Mesendoderm (in vitro differentiated cells): Measurements from ENCODE around the gene PADI3.

Source experiments
- DNase-seq: peaks from one replicate; pipeline ENCODE4 v3.0.0; 2013
- H2AK5ac ChIP-seq: 2 replicates; pipeline ENCODE4 v1.6.1; 2013; ENCODE audit warnings: low read length, inconsistent platforms
- H2BK120ac ChIP-seq: 2 replicates; pipeline ENCODE4 v1.6.1; 2013; ENCODE audit warnings: low read depth, mild to moderate bottlenecking, low read length, moderate library complexity, mixed read lengths
- H2BK15ac ChIP-seq: replicated peaks from 2 replicates; pipeline ENCODE4 v1.6.1; 2013; ENCODE audit warnings: low read depth, mild to moderate bottlenecking, moderate library complexity
- H2BK5ac ChIP-seq: 2 replicates; pipeline ENCODE4 v1.6.1; 2013; ENCODE audit warnings: low read length, inconsistent platforms
- H3K18ac ChIP-seq: 2 replicates; pipeline ENCODE4 v1.6.1; 2013; ENCODE audit warnings: mild to moderate bottlenecking, low read length, mixed read lengths
- H3K23ac ChIP-seq: one replicate; pipeline ENCODE4 v1.6.1; 2013; ENCODE audit warnings: low read length
- H3K27ac ChIP-seq: 2 replicates; pipeline ENCODE4 v1.5.1; 2013; ENCODE audit warnings: low read depth, mild to moderate bottlenecking, inconsistent platforms, low read length, moderate library complexity
- H3K27me3 ChIP-seq: 2 replicates; pipeline ENCODE4 v1.6.1; 2013; ENCODE audit warnings: low read length, control low read depth, mild to moderate bottlenecking, inconsistent platforms; ENCODE audit not compliant: insufficient read depth, poor library complexity
- H3K36me3 ChIP-seq: 2 replicates; pipeline ENCODE4 v1.6.1; 2013; ENCODE audit warnings: low read length, inconsistent platforms; ENCODE audit not compliant: control insufficient read depth, insufficient read depth
- H3K4ac ChIP-seq: one replicate; pipeline ENCODE4 v1.6.1; 2013; ENCODE audit warnings: low read depth, mild to moderate bottlenecking, low read length, moderate library complexity
- H3K4me1 ChIP-seq: 2 replicates; pipeline ENCODE4 v1.6.1; 2013; ENCODE audit warnings: low read depth, low read length, inconsistent platforms; ENCODE audit not compliant: control insufficient read depth
- H3K4me2 ChIP-seq: 2 replicates; pipeline ENCODE4 v1.6.1; 2013; ENCODE audit warnings: low read length
- H3K4me3 ChIP-seq: 2 replicates; pipeline ENCODE4 v1.5.1; 2013; ENCODE audit warnings: mild to moderate bottlenecking, low read length
- H3K56ac ChIP-seq: one replicate; pipeline ENCODE4 v1.6.1; 2013; ENCODE audit warnings: low read length
- H3K79me1 ChIP-seq: 2 replicates; pipeline ENCODE4 v1.6.1; 2013; ENCODE audit warnings: low read length, inconsistent platforms
- H3K79me2 ChIP-seq: 2 replicates; pipeline ENCODE4 v1.6.1; 2013; ENCODE audit warnings: mild to moderate bottlenecking, low read length; ENCODE audit not compliant: control insufficient read depth, insufficient read depth
- H3K9ac ChIP-seq: 2 replicates; pipeline ENCODE4 v1.6.1; 2013; ENCODE audit warnings: low read length, inconsistent platforms
- H4K5ac ChIP-seq: one replicate; pipeline ENCODE4 v1.6.1; 2013; ENCODE audit warnings: low read length
- H4K8ac ChIP-seq: one replicate; pipeline ENCODE4 v1.6.1; 2013; ENCODE audit warnings: low read depth, mild to moderate bottlenecking, control low read depth, low read length, moderate library complexity
- WGBS: extraction: QIAGEN DNeasy Blood & Tissue Kit; methylation state at CpG from one replicate; pipeline ENCODE4 v1.1.7; 2013; ENCODE audit warnings: low lambda C conversion rate, missing lambda C conversion rate; ENCODE audit not compliant: insufficient coverage; ENCODE audit errors: extremely low coverage; 5-methylcytosine and 5-hydroxymethylcytosine counted together

PADI3 gene

GRCh38 chr1:17276568-17276967 is 27.7 kb downstream of the PADI3 start:
- H3K4me1 ChIP-seq, result no peaks in the 10 kb centered on the region
- H3K27ac ChIP-seq, result no peak overlapping the region
- no peaks in the 10 kb centered on the region for H3K36me3 ChIP-seq
- no peak overlapping the region for H3K18ac ChIP-seq
- no CpG with 5 or more reads among the region's 11 CpGs for WGBS
- no peak overlapping the region for H2AK5ac ChIP-seq
- no peaks in the 10 kb centered on the region for H3K27me3 ChIP-seq
- no peak overlapping the region for H2BK15ac ChIP-seq
- H3K4me2 ChIP-seq, result no peak overlapping the region
- no peak for DNase-seq
- H4K8ac ChIP-seq, result no peak overlapping the region
- no peaks in the 10 kb centered on the region for H3K79me1 ChIP-seq
- no peak overlapping the region for H4K5ac ChIP-seq
- no peak overlapping the region for H3K23ac ChIP-seq
- no peaks in the 10 kb centered on the region for H3K79me2 ChIP-seq
- H3K9ac ChIP-seq, result no peak overlapping the region
- no peak overlapping the region for H2BK5ac ChIP-seq
- H2BK120ac ChIP-seq, result no peak overlapping the region
- no peak overlapping the region for H3K4ac ChIP-seq
- no peak overlapping the region for H3K4me3 ChIP-seq
- H3K56ac ChIP-seq, result no peak overlapping the region

DNA sequence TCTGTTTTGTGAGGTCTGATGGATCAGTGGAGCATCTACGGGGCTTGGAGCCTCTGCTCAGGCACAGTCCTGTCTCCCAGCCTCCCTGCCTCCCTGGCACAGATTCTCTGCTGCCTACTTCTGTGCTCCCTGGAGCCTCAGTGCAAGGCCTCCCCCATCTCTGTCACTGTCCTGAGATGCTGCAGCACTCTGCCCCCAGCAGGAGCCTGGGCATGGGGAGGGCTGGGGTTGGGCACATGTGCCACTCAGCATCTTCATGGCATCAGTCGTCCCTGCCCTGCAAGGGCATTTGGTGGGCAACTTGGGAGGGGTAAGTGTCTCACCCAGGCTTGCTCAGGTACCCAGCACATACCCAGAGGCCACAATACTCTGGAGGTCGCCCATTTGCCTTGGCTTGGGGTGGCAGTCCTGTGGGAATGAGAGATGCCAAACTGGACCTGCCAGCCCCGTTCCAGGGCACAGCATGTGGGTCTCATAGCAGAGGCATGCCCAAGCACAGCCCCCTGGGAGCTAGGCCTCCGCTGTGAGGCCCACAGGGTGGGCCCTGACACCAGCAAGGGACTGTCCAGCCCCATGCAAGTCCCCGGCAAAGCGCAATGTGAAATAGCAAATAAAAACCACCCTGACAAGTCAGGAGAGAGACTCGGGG is 28.7 kb downstream of the PADI3 start:
- Histone ChIP-seq H3K4me1 (no peaks in the 10 kb centered on the region), H4K8ac (no peak overlapping the region), H2BK5ac (no peak overlapping the region), H3K36me3 (no peaks in the 10 kb centered on the region), H3K4me3 (no peak overlapping the region), H3K79me1 (no peaks in the 10 kb centered on the region), H3K79me2 (no peaks in the 10 kb centered on the region), H3K56ac (no peak overlapping the region), H2BK120ac (no peak overlapping the region), H3K27ac (no peak overlapping the region), H2BK15ac (no peak overlapping the region), H3K23ac (no peak overlapping the region), H2AK5ac (no peak overlapping the region), H4K5ac (no peak overlapping the region), H3K18ac (no peak overlapping the region), H3K4me2 (no peak overlapping the region), H3K4ac (no peak overlapping the region), H3K27me3 (no peaks in the 10 kb centered on the region), H3K9ac (no peak overlapping the region)
- WGBS, result no CpG with 5 or more reads among the region's 8 CpGs
- DNase-seq, result no peak

DNA sequence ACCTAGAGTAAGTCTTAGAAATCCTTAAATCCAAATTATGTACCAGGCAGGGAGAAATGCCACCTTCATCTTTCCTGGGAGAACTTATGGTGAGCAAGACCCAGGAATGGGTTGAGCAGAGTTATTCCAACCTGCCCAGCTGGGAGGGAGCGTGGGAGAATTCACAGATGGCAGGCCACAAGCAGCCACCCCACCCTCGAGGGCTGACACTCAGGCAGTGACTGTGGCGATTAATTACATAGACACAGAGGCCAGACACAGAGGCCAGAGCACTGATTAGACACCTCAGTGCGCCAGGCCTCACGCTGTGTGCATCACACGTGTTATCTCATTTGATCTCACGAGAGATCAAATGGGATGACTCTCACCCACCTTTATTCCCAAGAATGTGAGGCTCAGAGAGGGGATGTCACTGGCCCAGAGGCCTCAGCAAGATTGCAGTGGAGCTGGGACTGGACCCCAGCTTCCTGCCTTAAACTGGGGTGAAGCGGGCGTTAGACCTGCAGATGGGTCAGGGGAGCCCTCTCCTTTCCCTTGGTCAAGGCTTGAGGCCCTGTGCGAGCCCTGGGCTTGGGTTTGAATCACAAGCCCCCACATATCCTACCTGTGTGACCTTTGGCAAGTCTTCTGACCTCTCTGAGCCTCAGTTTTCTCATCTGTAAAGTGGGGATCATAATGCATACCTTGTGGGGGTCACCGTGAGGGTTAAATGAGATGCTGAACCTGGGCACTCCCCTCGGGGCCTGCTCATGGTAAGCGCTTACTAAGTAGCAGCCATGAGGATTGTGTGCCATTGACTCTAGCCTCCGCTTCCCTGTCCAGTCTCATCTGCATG is 30.3 kb downstream of the PADI3 start:
- Histone ChIP-seq H3K79me2 (no peaks in the 10 kb centered on the region), H2BK120ac (no peak overlapping the region), H3K9ac (no peak overlapping the region), H2BK15ac (no peak overlapping the region), H4K5ac (no peak overlapping the region), H3K4me2 (no peak overlapping the region), H3K79me1 (no peaks in the 10 kb centered on the region), H3K27me3 (no peaks in the 10 kb centered on the region), H2BK5ac (no peak overlapping the region), H3K27ac (no peak overlapping the region), H2AK5ac (no peak overlapping the region), H3K23ac (no peak overlapping the region), H3K36me3 (no peaks in the 10 kb centered on the region), H3K56ac (no peak overlapping the region), H3K4me1 (no peaks in the 10 kb centered on the region), H4K8ac (no peak overlapping the region), H3K4me3 (no peak overlapping the region), H3K4ac (no peak overlapping the region), H3K18ac (no peak overlapping the region)
- WGBS, result no CpG with 5 or more reads among the region's 14 CpGs
- no peak for DNase-seq

DNA sequence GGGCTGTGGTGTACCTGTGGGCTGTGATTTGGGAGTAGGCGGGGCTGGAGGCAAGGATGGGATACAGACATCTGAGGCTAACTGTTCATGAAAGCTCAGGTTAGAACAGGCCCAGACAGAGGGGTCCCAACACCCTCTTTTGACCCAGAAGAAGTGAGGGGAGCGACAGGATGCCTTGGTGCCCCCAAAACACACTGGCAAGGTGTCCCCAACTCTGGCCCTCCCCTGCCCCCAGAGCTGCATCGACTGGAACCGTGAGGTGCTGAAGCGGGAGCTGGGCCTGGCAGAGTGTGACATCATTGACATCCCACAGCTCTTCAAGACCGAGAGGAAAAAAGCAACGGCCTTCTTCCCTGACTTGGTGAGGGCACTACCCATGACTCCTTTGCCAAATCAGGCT is 31.5 kb downstream of the PADI3 start:
- no peak overlapping the region for H2BK15ac ChIP-seq
- no peak overlapping the region for H4K8ac ChIP-seq
- H3K4ac ChIP-seq, result no peak overlapping the region
- no peak overlapping the region for H4K5ac ChIP-seq
- H2BK5ac ChIP-seq, result no peak overlapping the region
- no peak overlapping the region for H3K23ac ChIP-seq
- no peaks in the 10 kb centered on the region for H3K79me1 ChIP-seq
- no peaks in the 10 kb centered on the region for H3K4me1 ChIP-seq
- H3K27ac ChIP-seq, result no peak overlapping the region
- no peak overlapping the region for H3K4me3 ChIP-seq
- H3K36me3 ChIP-seq, result no peaks in the 10 kb centered on the region
- H2AK5ac ChIP-seq, result no peak overlapping the region
- H2BK120ac ChIP-seq, result no peak overlapping the region
- no peak overlapping the region for H3K4me2 ChIP-seq
- no CpG with 5 or more reads among the region's 7 CpGs for WGBS
- H3K9ac ChIP-seq, result no peak overlapping the region
- H3K18ac ChIP-seq, result no peak overlapping the region
- H3K56ac ChIP-seq, result no peak overlapping the region
- no peaks in the 10 kb centered on the region for H3K79me2 ChIP-seq
- no peak for DNase-seq
- H3K27me3 ChIP-seq, result no peaks in the 10 kb centered on the region

DNA sequence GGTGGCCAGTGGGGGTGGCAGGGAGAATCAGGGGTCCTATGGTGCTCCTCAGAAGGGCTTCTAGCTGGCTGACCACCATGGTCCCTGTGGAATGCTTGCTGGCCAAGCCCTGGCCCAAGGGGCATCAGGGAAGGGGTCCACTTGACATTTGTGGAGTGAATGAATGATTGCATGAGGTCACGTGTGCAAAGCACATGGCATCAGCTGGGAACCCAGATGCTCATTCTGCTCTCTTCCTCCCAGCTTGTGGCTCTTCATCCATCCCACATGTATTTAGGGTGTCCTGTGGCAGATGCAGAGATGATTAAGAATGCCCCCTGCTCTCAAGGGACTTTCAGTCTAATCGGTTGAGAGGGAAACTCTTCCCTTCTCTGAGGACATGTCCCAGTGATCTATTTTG is 32.0 kb downstream of the PADI3 start:
- Histone ChIP-seq H3K79me1 (no peaks in the 10 kb centered on the region), H3K27ac (no peak overlapping the region), H3K79me2 (no peaks in the 10 kb centered on the region), H3K4me3 (no peak overlapping the region), H3K27me3 (no peaks in the 10 kb centered on the region), H3K4me2 (no peak overlapping the region), H3K56ac (no peak overlapping the region), H2AK5ac (no peak overlapping the region), H3K23ac (no peak overlapping the region), H4K8ac (no peak overlapping the region), H3K9ac (no peak overlapping the region), H3K36me3 (no peaks in the 10 kb centered on the region), H4K5ac (no peak overlapping the region), H2BK120ac (no peak overlapping the region), H2BK5ac (no peak overlapping the region), H3K4me1 (no peaks in the 10 kb centered on the region), H3K18ac (no peak overlapping the region), H3K4ac (no peak overlapping the region), H2BK15ac (no peak overlapping the region)
- no CpG with 5 or more reads among the region's 2 CpGs for WGBS
- no peak for DNase-seq
